ENCODE measurements around the gene MMS22L.
A peak's percentile ranks its signal among the peaks of the same experiment; 100 is the strongest.

Gene MMS22L

DNA sequence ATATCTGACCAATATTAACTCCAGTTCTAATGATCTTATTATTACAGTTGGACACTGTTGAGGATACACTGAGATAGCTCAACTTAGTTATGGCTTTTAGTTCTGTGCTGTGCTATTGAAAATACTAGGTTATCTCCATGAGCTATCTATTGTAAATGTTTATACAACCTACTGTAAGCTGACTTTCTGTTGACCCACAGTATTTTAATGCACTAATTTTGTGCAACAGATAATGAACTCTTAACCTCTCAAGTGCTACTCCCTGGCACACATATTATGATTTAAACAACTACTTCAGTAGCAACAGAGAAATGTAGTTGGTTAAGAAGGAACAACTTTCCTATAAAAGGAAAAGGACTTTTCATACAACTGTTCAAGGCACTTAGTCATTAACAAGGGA lies 5.2 kb upstream of the MMS22L start:
- TF ChIP-seq, protein P1, sequence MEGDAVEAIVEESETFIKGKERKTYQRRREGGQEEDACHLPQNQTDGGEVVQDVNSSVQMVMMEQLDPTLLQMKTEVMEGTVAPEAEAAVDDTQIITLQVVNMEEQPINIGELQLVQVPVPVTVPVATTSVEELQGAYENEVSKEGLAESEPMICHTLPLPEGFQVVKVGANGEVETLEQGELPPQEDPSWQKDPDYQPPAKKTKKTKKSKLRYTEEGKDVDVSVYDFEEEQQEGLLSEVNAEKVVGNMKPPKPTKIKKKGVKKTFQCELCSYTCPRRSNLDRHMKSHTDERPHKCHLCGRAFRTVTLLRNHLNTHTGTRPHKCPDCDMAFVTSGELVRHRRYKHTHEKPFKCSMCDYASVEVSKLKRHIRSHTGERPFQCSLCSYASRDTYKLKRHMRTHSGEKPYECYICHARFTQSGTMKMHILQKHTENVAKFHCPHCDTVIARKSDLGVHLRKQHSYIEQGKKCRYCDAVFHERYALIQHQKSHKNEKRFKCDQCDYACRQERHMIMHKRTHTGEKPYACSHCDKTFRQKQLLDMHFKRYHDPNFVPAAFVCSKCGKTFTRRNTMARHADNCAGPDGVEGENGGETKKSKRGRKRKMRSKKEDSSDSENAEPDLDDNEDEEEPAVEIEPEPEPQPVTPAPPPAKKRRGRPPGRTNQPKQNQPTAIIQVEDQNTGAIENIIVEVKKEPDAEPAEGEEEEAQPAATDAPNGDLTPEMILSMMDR (conservative IDR thresholded peaks at IDR 0.05; ENCODE audit: low read depth, low read length) = no peak

DNA sequence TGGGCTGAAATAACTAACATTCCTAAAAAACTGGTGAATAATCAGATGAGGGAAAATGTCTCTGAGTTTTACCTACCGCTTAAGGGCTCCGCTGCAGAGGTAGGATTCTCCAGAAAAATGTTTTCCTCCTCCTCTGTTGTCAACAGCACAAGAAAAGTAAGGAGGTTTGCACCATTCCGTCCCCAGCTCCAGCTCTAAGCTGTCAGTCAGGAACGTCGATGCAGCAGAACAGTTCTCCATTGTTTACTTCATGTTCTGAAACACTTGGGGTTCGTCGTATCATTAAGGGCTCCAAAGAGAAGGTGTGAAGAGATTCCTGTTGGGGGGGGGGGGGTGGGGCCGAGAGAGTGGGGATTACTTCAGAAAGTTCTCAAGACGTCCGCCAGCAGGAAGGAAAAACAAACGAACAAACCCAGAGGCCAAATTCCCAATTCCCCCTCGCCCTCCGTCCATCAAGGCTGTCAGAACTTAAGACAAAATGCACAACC lies 734 bp downstream of the MMS22L start:
- DNase-seq (ENCODE audit: low read depth) = peak; percentile 26
- TF ChIP-seq, protein P1 (conservative IDR thresholded peaks at IDR 0.05; ENCODE audit: low read depth, low read length) = no peak
- H3K4me3 ChIP-seq (ENCODE audit: low read depth, low read length) = peak overlapping the region; percentile 96

More for the DNA sequence above, 5.2 kb upstream of the MMS22L start:
- no peak overlapping the region for H3K4me3 ChIP-seq (ENCODE audit: low read depth, low read length)
- DNase-seq (ENCODE audit: low read depth) = no peak

DNA sequence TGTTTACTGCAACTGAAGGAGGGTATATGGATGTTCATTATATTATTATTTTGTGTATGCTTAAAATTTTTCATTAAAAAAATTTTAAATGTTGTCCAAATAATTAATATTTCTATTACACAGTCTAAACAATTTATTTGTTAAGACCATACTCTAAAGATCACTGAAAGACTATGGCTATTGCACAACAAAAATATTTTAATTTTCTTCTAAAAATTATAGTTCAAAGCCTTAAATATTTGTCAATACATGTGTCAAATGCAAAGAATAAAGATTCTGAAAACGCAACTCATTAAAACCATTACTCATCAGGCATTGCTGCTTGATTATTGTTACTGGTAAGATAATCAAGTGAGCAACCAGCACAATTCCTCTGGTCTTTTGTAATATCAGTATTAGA lies 2.2 kb downstream of the MMS22L start:
- TF ChIP-seq, protein P1 (conservative IDR thresholded peaks at IDR 0.05; ENCODE audit: low read depth, low read length) = no peak
- no peak for DNase-seq (ENCODE audit: low read depth)
- no peak overlapping the region for H3K4me3 ChIP-seq (ENCODE audit: low read depth, low read length)

DNA sequence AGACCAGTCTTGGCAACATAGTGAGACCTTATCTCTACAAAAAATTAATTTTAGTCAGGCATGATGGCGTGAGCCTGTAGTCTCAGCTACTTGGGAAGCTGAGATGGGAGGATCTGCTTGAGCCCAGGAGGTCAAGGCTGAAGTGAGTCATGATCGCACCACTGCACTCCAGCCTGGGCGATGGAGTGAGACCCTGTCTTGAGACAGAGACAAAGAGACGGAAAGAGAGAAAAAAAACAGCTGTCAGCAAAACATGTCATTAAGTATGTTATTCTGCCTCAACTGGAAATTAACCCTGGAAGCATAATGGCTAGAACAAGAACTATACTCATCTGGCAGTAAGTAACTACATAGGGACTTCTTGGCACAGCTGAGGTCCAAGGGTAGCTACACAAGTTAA lies 7.2 kb downstream of the MMS22L start:
- DNase-seq (ENCODE audit: low read depth) = peak; percentile 11
- H3K4me3 ChIP-seq (ENCODE audit: low read depth, low read length) = no peak overlapping the region
- TF ChIP-seq, protein P1 (conservative IDR thresholded peaks at IDR 0.05; ENCODE audit: low read depth, low read length) = no peak

DNA sequence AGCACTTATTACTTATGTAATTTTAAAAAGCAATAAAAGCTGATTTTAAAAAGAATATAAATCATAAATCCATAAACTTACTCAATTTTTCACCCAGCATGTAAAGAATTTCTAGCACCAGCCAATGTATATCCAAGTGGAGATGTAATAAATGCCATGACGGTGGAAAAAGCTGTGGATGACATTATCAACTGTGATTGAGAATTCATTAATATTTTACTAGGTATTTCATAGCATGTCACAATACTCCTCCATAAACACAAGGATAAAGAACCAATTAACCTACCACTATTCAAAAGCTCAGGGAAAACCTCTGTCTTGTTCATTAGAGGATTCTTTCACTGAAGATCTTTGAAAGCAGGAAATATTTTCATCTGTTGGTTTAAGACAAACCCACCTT lies 13.2 kb downstream of the MMS22L start:
- H3K4me3 ChIP-seq (ENCODE audit: low read depth, low read length) = no peak overlapping the region
- TF ChIP-seq, protein P1 (conservative IDR thresholded peaks at IDR 0.05; ENCODE audit: low read depth, low read length) = no peak
- no peak for DNase-seq (ENCODE audit: low read depth)

DNA sequence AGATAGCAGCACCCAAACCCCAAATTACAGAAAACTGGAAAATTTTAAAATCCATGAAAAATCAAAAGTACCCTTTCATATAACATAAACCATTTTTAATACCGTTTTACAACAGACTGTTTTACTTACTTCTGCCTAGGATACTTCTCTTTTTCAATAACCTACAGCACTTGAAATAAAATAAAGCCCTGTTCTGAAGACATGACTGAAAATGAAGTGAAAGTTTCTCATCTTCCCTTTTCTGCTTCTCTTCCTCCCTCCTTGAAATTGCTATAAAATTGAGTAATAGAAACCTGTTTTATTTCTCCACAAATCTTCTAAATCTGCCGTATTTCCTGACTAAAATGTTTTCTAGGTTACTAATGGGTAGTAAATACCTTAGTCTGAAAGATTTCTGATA lies 20.3 kb downstream of the MMS22L start:
- DNase-seq (ENCODE audit: low read depth) = no peak
- TF ChIP-seq, protein P1 (conservative IDR thresholded peaks at IDR 0.05; ENCODE audit: low read depth, low read length) = no peak
- no peak overlapping the region for H3K4me3 ChIP-seq (ENCODE audit: low read depth, low read length)

DNA sequence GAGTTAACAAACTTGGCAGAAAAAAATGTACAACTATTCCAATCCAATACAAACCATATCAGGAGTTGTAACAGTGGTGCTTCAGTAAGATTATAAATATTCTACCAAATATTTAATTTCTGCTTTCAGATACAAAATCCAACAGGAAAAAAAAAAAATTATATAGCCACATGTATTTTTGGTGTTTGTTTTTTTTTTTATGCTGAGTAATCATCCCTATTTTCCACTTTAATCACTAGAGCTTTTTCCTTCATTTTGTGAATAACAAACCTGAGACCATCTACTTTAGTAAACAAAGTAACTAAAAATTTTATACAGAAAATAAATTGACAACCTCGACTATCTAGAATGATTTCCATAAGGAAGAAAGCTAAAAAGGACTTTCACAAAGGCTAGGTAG lies 36.2 kb downstream of the MMS22L start:
- TF ChIP-seq, protein P1 (conservative IDR thresholded peaks at IDR 0.05; ENCODE audit: low read depth, low read length) = no peak
- H3K4me3 ChIP-seq (ENCODE audit: low read depth, low read length) = no peak overlapping the region
- no peak for DNase-seq (ENCODE audit: low read depth)
